ENCODE measurements around the gene RFESD.

Gene RFESD

DNA sequence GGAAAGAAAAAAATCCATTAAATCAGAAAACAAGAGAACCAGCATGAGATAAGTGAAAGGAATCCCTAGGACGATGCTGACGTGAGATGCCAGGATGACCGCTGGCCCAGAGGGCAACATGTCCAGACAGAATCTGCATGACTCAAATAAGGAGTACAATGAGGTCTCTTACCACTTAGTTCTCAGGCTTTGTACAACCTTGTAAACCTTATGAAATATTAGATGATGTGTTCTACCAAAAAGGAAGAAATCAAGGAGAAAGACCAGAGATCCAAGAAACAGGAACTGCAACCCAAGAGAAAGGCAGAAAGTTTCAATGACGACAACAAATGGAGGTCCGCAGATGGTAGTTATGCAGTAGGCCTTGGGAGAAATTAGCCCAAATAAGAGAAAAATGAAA lies 29.5 kb upstream of the RFESD start:
- peaks cover 23% of the 10 kb centered on the region for H3K27me3 ChIP-seq
- no peaks in the 10 kb centered on the region for H4K20me1 ChIP-seq
- TF ChIP-seq Cebpa-rat (IDR thresholded peaks at IDR 0.05): no peak
- H3K4me1 ChIP-seq: peaks cover 29% of the 10 kb centered on the region
- H3K36me3 ChIP-seq: no peaks in the 10 kb centered on the region
- no peak overlapping the region for H3K4me2 ChIP-seq
- no peak overlapping the region for H3K27ac ChIP-seq
- H3K9me3 ChIP-seq: peaks cover 23% of the 10 kb centered on the region
- no peak overlapping the region for H3K9ac ChIP-seq
- no peak overlapping the region for H3K4me3 ChIP-seq

- Histone ChIP-seq H3K4me2 (peak overlapping the region; percentile 96), H3K9me3 (peaks cover 4% of the 10 kb centered on the region), H3K4me3 (no peak overlapping the region), H3K36me3 (no peaks in the 10 kb centered on the region), H3K27me3 (peaks cover 23% of the 10 kb centered on the region), H3K9ac (0 out of 2 replicates have a peak overlapping the region, but pooled peaks have one; percentile 87), H3K4me1 (peaks cover 44% of the 10 kb centered on the region), H4K20me1 (no peaks in the 10 kb centered on the region), H3K27ac (no peak overlapping the region)
- no peak for TF ChIP-seq Cebpa-rat (IDR thresholded peaks at IDR 0.05)
These were observed 27.5 kb upstream of the RFESD start for GRCh38 chr5:95619096-95619495.

GRCh38 chr5:95619514-95620029 lies 27.0 kb upstream of the RFESD start:
- Histone ChIP-seq H3K36me3 (no peaks in the 10 kb centered on the region), H3K9ac (peak overlapping the region; percentile 87), H3K4me3 (peak overlapping the region; percentile 71), H3K27ac (peak overlapping the region; percentile 96), H3K27me3 (peaks cover 23% of the 10 kb centered on the region), H3K4me2 (peak overlapping the region; percentile 96), H3K4me1 (peaks cover 44% of the 10 kb centered on the region), H3K9me3 (no peaks in the 10 kb centered on the region; the same call in 1 of the 2 replicates), H4K20me1 (no peaks in the 10 kb centered on the region)
- TF ChIP-seq Cebpa-rat (IDR thresholded peaks at IDR 0.05): no peak

DNA sequence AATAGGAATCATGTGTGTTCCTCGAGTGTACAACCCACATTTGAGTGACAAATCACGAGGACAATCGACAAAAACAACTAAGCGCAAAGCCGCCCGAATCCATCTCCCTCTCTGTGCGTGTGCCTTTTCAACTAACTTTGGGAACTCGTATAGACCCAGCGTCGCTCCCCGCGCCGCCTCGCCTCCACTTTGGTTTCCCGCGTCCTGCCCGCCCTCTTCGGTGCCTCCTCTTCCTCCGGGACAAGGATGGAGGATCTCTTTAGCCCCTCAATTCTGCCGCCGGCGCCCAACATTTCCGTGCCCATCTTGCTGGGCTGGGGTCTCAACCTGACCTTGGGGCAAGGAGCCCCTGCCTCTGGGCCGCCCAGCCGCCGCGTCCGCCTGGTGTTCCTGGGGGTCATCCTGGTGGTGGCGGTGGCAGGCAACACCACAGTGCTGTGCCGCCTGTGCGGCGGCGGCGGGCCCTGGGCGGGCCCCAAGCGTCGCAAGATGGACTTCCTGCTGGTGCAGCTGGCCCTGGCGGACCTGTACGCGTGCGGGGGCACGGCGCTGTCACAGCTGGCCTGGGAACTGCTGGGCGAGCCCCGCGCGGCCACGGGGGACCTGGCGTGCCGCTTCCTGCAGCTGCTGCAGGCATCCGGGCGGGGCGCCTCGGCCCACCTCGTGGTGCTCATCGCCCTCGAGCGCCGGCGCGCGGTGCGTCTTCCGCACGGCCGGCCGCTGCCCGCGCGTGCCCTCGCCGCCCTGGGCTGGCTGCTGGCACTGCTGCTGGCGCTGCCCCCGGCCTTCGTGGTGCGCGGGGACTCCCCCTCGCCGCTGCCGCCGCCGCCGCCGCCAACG lies 26.3 kb upstream of the RFESD start, which contains the start of gene GPR150:
Gene GPR150 (plus strand): TSS at position 58 of the 840 bp plus-strand sequence. CDS start 189 bp downstream, at position 247.
- Histone ChIP-seq H3K27ac (peak within 1 kb of the TSS; percentile 96), H3K4me2 (peak within 1 kb of the TSS; percentile 96), H4K20me1 (no peaks in the 10 kb centered on the region), H3K9me3 (no peaks in the 10 kb centered on the region), H3K4me3 (peak within 1 kb of the TSS; percentile 71), H3K36me3 (no peaks in the 10 kb centered on the region), H3K9ac (peak within 1 kb of the TSS; percentile 87), H3K27me3 (peaks cover 23% of the 10 kb centered on the region), H3K4me1 (peaks cover 44% of the 10 kb centered on the region)
- no peak for TF ChIP-seq Cebpa-rat (IDR thresholded peaks at IDR 0.05)

GRCh38 chr5:95620870-95621838 lies 25.4 kb upstream of the RFESD start:
- peaks cover 44% of the 10 kb centered on the region for H3K4me1 ChIP-seq
- no peaks in the 10 kb centered on the region for H3K36me3 ChIP-seq
- no peaks in the 10 kb centered on the region for H4K20me1 ChIP-seq
- peaks cover 23% of the 10 kb centered on the region for H3K27me3 ChIP-seq
- H3K9ac ChIP-seq: peak overlapping the region; percentile 87
- peak overlapping the region; percentile 96 for H3K4me2 ChIP-seq
- peak overlapping the region; percentile 71 for H3K4me3 ChIP-seq
- H3K27ac ChIP-seq: peak overlapping the region; percentile 96
- no peaks in the 10 kb centered on the region for H3K9me3 ChIP-seq
- TF ChIP-seq Cebpa-rat (IDR thresholded peaks at IDR 0.05): no peak

DNA sequence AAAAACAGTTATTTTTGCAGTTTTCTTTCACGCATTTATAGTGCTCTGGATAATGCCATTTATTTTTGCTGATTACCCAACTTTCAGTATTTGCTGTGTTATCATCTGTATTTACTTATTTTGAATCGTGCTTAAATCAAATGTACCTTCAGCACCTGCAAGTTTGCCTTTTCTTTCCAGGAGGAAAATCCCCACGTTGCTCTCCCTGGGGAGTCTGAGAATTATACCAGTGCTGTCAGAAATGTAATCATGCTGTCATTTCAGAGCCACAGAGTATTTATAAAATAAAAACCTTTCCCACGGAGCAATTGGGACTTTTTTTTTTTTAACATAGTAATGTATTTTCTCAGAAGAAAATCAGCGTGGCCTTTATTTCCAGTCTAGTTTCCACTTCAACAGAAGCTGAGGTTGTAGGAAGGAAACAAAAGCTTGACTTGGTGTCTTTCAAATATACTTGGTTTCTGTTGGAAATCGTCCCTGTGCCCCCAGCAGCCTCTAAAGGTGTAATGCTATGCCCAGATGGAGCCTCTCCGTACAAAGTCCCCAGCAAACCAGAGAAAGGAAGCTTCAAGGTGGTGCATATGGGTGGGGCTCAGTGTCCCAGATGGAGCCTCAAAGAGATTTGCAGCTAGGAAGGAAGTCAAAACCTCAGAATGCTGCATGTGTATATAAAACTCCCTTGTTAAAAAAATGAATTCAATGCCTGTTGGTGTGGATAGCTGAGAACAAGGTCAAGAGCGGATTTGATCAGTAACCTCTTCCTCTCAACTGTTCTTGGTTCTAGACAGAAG lies 24.5 kb upstream of the RFESD start:
- H3K4me3 ChIP-seq: peak overlapping the region; percentile 71
- peak overlapping the region; percentile 87 for H3K9ac ChIP-seq
- H3K4me1 ChIP-seq: peaks cover 44% of the 10 kb centered on the region
- no peaks in the 10 kb centered on the region for H3K9me3 ChIP-seq
- H3K27me3 ChIP-seq: peaks cover 23% of the 10 kb centered on the region
- TF ChIP-seq Cebpa-rat (IDR thresholded peaks at IDR 0.05): no peak
- no peaks in the 10 kb centered on the region for H4K20me1 ChIP-seq
- H3K4me2 ChIP-seq: peak overlapping the region; percentile 96
- H3K27ac ChIP-seq: peak overlapping the region; percentile 96
- no peaks in the 10 kb centered on the region for H3K36me3 ChIP-seq

- Histone ChIP-seq H3K27me3 (peaks cover 20% of the 10 kb centered on the region), H3K9me3 (no peaks in the 10 kb centered on the region; the same call in 1 of the 2 replicates), H3K9ac (no peak overlapping the region), H4K20me1 (no peaks in the 10 kb centered on the region), H3K27ac (no peak overlapping the region), H3K36me3 (no peaks in the 10 kb centered on the region), H3K4me3 (no peak overlapping the region), H3K4me1 (peaks cover 53% of the 10 kb centered on the region), H3K4me2 (no peak overlapping the region)
- no peak for TF ChIP-seq Cebpa-rat (IDR thresholded peaks at IDR 0.05)
These were observed 22.9 kb upstream of the RFESD start for GRCh38 chr5:95623706-95624105.

DNA sequence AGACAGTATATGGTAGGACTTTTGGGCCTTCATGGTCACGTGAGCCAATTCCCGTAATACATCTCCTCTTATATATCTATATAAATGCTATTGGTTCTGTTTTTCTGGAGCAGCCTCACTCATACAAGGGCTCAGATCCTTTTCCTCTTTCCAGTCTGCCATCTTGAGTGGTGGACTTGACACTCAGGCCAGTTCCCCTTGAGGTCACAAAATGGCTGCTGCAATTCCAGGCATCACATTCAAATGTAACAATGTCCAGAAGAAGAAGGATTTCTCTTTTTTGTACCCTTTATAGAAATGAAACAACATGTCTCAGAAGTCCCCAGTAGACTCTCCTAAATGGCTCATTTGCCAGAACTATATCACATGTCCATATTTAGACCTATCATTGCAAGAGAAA lies 22.2 kb upstream of the RFESD start:
- H3K27ac ChIP-seq: no peak overlapping the region
- H3K4me1 ChIP-seq: peaks cover 55% of the 10 kb centered on the region
- H3K9ac ChIP-seq: no peak overlapping the region
- no peaks in the 10 kb centered on the region for H3K36me3 ChIP-seq
- H3K4me3 ChIP-seq: no peak overlapping the region
- no peaks in the 10 kb centered on the region for H4K20me1 ChIP-seq
- H3K27me3 ChIP-seq: peaks cover 13% of the 10 kb centered on the region
- TF ChIP-seq Cebpa-rat (IDR thresholded peaks at IDR 0.05): no peak
- H3K4me2 ChIP-seq: no peak overlapping the region
- H3K9me3 ChIP-seq: no peaks in the 10 kb centered on the region; the same call in 1 of the 2 replicates

GRCh38 chr5:95626701-95627100 lies 19.9 kb upstream of the RFESD start:
- H3K9me3 ChIP-seq: no peaks in the 10 kb centered on the region; the same call in 1 of the 2 replicates

More at GRCh38 chr5:95626701-95627100, 19.9 kb upstream of the RFESD start:
- Histone ChIP-seq H3K27ac (no peak overlapping the region), H4K20me1 (no peaks in the 10 kb centered on the region), H3K4me1 (peaks cover 58% of the 10 kb centered on the region), H3K36me3 (no peaks in the 10 kb centered on the region), H3K9ac (no peak overlapping the region), H3K4me3 (no peak overlapping the region), H3K27me3 (no peaks in the 10 kb centered on the region), H3K4me2 (no peak overlapping the region)
- TF ChIP-seq Cebpa-rat (IDR thresholded peaks at IDR 0.05): no peak
